HepG2 (cell line): Measurements from ENCODE around the gene ENAH. TPM values are rescaled to one million over a fixed set of nuclear protein-coding genes. Genes with fewer than 3 reads are reported as not detected.

Source experiments
- BCLAF1 ChIP-seq: fragments of 450-650 bp; IDR thresholded peaks from 2 replicates; pipeline ENCODE4 v1.6.1; 2017; ENCODE audit warnings: mild to moderate bottlenecking
- FOXO4 ChIP-seq: sonication (generic); formaldehyde crosslinking; conservative IDR thresholded peaks from 2 replicates; pipeline ENCODE4 v1.8.1; 2023; ENCODE audit warnings: missing genetic modification reagents
- GZF1 ChIP-seq: sonication (generic); formaldehyde crosslinking; IDR thresholded peaks from 2 replicates; pipeline ENCODE4 v1.5.1; 2020; ENCODE audit warnings: mild to moderate bottlenecking, missing genetic modification reagents
- HINFP ChIP-seq: sonication (generic); formaldehyde crosslinking; IDR thresholded peaks from 2 replicates; pipeline ENCODE4 v1.4.0; 2020; ENCODE audit warnings: low read depth, mild to moderate bottlenecking, missing genetic modification reagents
- KLF9 ChIP-seq: IDR thresholded peaks from 2 replicates; pipeline ENCODE4 v1.6.1; 2016; ENCODE audit warnings: low read depth
- NR2C2 ChIP-seq: sonication (generic); formaldehyde crosslinking; IDR thresholded peaks from 2 replicates; pipeline ENCODE4 v1.4.0; 2020; ENCODE audit warnings: missing genetic modification reagents, mild to moderate bottlenecking, moderate library complexity, borderline replicate concordance
- PATZ1 ChIP-seq: sonication (generic); formaldehyde crosslinking; IDR thresholded peaks from 2 replicates; pipeline ENCODE4 v1.4.0; 2020; ENCODE audit warnings: missing genetic modification reagents
- PTBP1 ChIP-seq: fragments of 200-400 bp; formaldehyde crosslinking; IDR thresholded peaks from 2 replicates; pipeline ENCODE4 v1.6.1; 2018; ENCODE audit warnings: low read length, low read depth; ENCODE audit not compliant: poor library complexity, severe bottlenecking
- RBM39 ChIP-seq: fragments of 200-400 bp; formaldehyde crosslinking; IDR thresholded peaks from one replicate; pipeline ENCODE4 v1.6.1; 2018; ENCODE audit warnings: antibody characterized with exemption, mild to moderate bottlenecking, low read depth, low read length; ENCODE audit not compliant: poor library complexity, severe bottlenecking
- SMARCC2 ChIP-seq: fragments of 450-650 bp; IDR thresholded peaks from 2 replicates; pipeline ENCODE4 v1.6.1; 2017; ENCODE audit warnings: antibody characterized with exemption, mild to moderate bottlenecking
- SP140L ChIP-seq: sonication (generic); formaldehyde crosslinking; IDR thresholded peaks from 2 replicates; pipeline ENCODE4 v1.4.0; 2020; ENCODE audit warnings: missing genetic modification reagents, borderline replicate concordance
- TEAD3 ChIP-seq: optimal IDR thresholded peaks from 2 replicates; pipeline ENCODE3; 2016; ENCODE audit warnings: borderline replicate concordance
- TFDP2 ChIP-seq: sonication (generic); formaldehyde crosslinking; IDR thresholded peaks from 2 replicates; pipeline ENCODE4 v1.4.0; 2020; ENCODE audit warnings: missing genetic modification reagents
- ZFY ChIP-seq: sonication (generic); formaldehyde crosslinking; IDR thresholded peaks from 2 replicates; pipeline ENCODE4 v1.4.0; 2020; ENCODE audit warnings: missing genetic modification reagents
- ZNF275 ChIP-seq: sonication (generic); formaldehyde crosslinking; IDR thresholded peaks from 2 replicates; pipeline ENCODE4 v1.8.0; 2022; ENCODE audit warnings: missing genetic modification reagents, mild to moderate bottlenecking, inconsistent platforms, borderline replicate concordance
- ZNF530 ChIP-seq: sonication (generic); formaldehyde crosslinking; IDR thresholded peaks from 2 replicates; pipeline ENCODE4 v1.5.0; 2020; ENCODE audit warnings: low read depth, mild to moderate bottlenecking, missing genetic modification reagents
- ZNF670 ChIP-seq: sonication (generic); formaldehyde crosslinking; IDR thresholded peaks from 2 replicates; pipeline ENCODE4 v1.8.0; 2022; ENCODE audit warnings: mild to moderate bottlenecking, missing genetic modification reagents, borderline replicate concordance
- ZNF883 ChIP-seq: sonication (generic); formaldehyde crosslinking; IDR thresholded peaks from 2 replicates; pipeline ENCODE4 v1.5.1; 2020; ENCODE audit warnings: mild to moderate bottlenecking, missing genetic modification reagents; ENCODE audit errors: not compliant biosample characterization
- polyA plus RNA-seq, 8 experiments: library from polyadenylated mRNA; depleted of rRNA in 3 of 8; stranded (reverse) in 7 of 8; unstranded in 1 of 8; fragments of >200 nt; fragmentation: Illumina TruSeq in 4 of 8; extraction: Trizol in 4 of 8; gene quantifications; 2 replicates each; pipeline versions ENCODE4 v1.2.1 to v1.2.3, GENCODE V29; 2011 to 2016; ENCODE audit warnings: low read depth in 4 of 8, missing spikeins in 1 of 8, mixed read lengths in 1 of 8; ENCODE audit not compliant: insufficient read depth in 1 of 8
- total RNA-seq, 5 experiments: library from RNA; depleted of rRNA; stranded (reverse); fragments of >200 nt; fragmentation: Illumina TruSeq; extraction: Trizol; gene quantifications; 2 replicates each; pipeline ENCODE4 v1.2.3, GENCODE V29; 2016; ENCODE audit warnings: low read depth in 1 of 5

The ENAH gene
- total and polyA plus RNA-seq, 2 of the 13 experiments (the other 11 are each of a cell fraction or from before 2014, with no cell fraction given), result 22.1 to 58.3 TPM

- TF ChIP-seq BCLAF1 (no peak), FOXO4 (CRISPR knock-in tag) (no peak), KLF9 (no peak), NR2C2 (CRISPR knock-in tag) (0 out of 2 replicates have a peak, but pooled peaks have one; percentile 21), GZF1 (CRISPR knock-in tag) (no peak), ZNF530 (CRISPR knock-in tag) (no peak), RBM39 (no peak), TEAD3 (CRISPR knock-in tag) (peak; percentile 42), ZNF275 (no peak), SP140L (0 out of 2 replicates have a peak, but pooled peaks have one; percentile 35), TFDP2 (no peak), ZNF883 (CRISPR knock-in tag) (no peak), PATZ1 (no peak), PTBP1 (no peak), SMARCC2 (no peak), ZFY (no peak), ZNF670 (CRISPR knock-in tag) (0 out of 2 replicates have a peak, but pooled peaks have one; percentile 22), HINFP (CRISPR knock-in tag) (no peak)
Measured at GRCh38 chr1:225441314-225442122, 211.4 kb downstream of the ENAH start (continued).
